ENCODE measurements around the gene LATS2. TPM values are rescaled to one million over a fixed set of nuclear protein-coding genes. Genes with fewer than 3 reads are reported as not detected.
"Not testable (repeated sequence)": the region's sequence is repeated elsewhere in the genome, so short reads cannot be mapped to it uniquely, and the experiment has no call there.

The LATS2 gene
- polyA plus RNA-seq, 3 donors = 21.7 to 24.9 (median 22.9) TPM

GRCh38 chr13:20968745-20969144 lies 92.6 kb downstream of the LATS2 start:
- DNase-seq = no peak

- no peak for DNase-seq
Measured at GRCh38 chr13:20967340-20967739, 94.0 kb downstream of the LATS2 start.

DNA sequence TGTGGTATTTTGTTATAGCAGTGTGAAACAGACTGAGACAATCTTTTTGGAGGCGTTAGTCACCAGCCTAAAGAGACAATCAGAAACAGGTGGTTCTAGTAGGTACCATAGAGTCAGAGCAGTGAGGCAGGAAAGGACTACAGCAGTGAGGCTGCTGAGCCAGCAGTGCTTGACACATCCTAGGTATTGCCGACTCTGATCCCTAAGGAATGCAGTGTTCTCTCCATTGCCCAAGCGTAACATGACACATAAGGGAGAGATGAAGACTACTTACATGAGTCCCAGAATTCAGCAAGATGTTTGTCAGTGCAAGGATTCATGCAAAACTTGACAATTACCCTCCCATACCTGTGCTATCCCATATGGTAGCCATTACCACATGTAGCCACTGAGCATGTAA lies 96.5 kb downstream of the LATS2 start:
- DNase-seq = no peak

- DNase-seq = not testable (repeated sequence)
Measured at GRCh38 chr13:20961663-20962062, 99.7 kb downstream of the LATS2 start.

DNA sequence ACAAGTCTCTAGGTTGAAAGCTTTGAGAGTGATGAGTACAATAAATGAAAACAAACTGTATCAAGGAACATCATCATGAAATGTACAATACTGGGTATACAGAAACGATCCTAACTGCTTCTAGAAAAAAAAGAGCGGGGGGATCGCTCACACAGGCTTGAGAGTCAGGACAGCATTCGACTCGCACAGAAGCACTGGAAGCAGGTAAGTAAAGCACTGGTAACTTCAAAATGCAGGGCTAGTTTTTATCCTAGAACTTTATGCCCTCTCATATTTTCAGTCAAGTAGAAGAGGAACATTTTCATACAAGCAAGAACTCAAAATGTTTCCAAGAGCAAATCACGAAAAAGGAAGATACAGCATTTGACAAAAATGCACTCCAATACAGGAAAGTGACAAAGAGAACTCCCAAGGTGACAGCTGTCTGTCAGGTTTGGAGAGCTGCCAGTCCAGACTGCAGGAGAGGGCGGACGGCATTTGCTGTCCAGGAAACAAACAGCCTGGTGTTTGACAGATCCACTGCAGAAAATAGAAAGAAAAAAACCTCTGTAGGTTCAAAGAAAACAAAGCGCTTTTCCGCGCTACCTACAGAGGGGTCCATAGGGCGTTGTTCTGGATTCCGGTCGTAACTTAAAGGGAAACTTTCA lies 100.6 kb downstream of the LATS2 start:
- DNase-seq = no peak

- not testable (repeated sequence) for DNase-seq
Measured at GRCh38 chr13:20957049-20957620, 104.3 kb downstream of the LATS2 start.

- no peak for DNase-seq
Measured at GRCh38 chr13:20955496-20955895, 105.9 kb downstream of the LATS2 start.

- DNase-seq = no peak
Measured at GRCh38 chr13:20953245-20953931, 108.0 kb downstream of the LATS2 start.

DNA sequence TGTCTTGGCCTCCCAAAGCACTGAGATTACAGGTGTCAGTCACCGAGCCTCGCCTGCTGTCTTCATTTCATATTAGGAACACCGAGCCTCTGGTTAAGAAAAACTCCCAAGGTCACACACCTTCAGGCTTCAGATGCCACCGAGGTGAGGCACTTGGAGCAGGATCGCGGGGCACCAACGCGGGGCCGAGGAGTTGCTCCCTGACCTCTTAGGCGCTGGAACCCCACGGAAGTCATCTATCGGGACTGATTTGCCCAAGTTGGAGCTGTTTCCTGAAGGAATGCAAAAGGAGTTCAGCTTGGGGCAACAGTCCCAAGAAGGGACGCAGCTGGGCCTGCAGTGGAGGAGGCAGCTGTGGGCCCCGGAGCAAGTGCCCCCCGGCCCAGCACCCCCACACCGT lies 108.5 kb downstream of the LATS2 start:
- no peak for DNase-seq

- not testable (repeated sequence) for DNase-seq
Measured at GRCh38 chr13:20948001-20948400, 113.4 kb downstream of the LATS2 start.

DNA sequence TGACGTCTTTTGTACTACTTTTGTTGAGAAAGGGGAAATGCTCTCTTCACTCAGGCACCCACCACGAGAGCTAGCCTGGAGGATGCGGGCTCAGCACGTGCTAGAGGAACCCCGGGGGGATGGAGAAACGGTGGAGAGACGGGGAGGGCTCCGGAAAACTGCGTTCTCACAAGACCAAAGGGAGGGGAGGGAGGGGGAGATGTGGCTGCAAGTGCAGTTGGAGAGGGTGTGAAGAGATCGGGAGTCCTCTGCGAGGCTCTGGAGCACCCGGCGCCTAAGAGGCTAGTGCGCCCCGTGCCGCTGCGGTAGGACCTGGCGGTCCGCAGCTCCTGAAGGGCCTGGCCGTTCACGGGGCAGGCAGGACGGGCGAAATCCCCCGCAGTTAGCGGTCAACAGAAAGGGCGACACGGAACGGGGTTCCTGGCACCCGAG lies 115.4 kb downstream of the LATS2 start:
- DNase-seq = no peak

DNA sequence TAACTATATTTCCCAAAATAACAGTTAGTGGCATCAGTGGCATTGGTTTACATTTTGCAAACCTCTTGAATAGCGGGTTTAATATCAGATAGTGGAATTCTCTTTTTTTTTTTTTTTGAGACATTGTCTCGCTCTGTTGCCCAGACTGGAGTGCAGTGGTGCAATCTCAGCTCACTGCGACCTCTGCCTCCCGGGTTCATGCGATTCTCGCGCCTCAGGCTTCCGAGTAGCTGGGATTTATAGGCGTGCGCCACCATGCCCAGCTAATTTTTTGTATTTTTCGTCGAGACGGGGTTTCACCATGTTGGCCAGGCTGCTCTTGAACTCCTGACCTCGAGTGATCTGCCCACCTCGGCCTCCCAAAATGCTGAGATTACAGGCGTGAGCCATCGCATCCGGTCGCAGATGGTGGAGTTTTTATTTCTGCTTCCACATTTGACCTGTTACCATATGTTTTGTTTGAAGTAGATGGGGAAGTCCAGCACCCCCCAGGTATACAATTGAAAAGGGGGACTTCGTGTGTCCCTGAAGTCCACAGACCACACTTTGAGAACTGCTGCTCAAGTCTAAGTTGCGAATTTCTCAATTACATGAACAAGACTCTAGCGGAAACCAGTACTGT lies 118.3 kb downstream of the LATS2 start:
- no peak for DNase-seq

DNA sequence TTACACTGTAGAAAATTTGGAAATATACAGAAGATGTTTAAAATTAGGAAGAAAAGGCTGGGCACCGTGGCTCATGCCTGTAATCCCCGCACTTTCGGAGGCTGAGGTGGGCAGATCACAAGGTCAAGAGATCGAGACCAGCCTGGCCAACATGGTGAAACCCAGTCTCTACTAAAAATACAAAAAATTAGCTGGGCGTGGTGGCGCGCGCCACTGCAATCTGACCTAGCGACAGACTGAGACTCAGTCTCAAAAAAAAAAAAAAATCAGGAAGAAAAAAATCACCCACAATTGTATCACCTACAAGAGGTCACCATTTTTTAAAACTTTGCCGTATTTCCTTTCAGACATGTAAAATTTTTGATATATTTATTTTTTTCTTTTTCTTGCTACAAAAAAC lies 120.9 kb downstream of the LATS2 start:
- not testable (repeated sequence) for DNase-seq

DNA sequence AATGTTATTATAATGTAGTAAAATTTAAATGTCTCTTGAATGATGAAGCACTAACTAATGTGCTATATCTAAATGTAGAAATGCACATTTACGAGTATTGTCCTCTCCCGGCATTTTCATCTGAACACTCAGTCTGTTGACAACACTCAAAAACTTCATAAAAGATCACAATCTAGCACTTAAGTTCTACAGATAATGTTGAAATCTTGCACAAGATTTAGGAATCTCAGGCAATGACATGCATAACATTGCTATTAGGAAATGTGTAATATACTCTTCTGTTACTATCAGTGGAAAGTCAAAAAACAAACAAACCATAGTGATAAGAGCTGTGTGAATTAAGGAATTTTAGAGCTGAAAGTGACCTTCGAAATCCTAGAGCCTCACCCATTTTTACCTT lies 121.3 kb downstream of the LATS2 start:
- DNase-seq = no peak

GRCh38 chr13:20939662-20940061 lies 121.7 kb downstream of the LATS2 start:
- no peak for DNase-seq

- DNase-seq = no peak
Measured at GRCh38 chr13:20938302-20938701, 123.1 kb downstream of the LATS2 start.

GRCh38 chr13:20927596-20928257 lies 133.7 kb downstream of the LATS2 start:
- no peak for DNase-seq

DNA sequence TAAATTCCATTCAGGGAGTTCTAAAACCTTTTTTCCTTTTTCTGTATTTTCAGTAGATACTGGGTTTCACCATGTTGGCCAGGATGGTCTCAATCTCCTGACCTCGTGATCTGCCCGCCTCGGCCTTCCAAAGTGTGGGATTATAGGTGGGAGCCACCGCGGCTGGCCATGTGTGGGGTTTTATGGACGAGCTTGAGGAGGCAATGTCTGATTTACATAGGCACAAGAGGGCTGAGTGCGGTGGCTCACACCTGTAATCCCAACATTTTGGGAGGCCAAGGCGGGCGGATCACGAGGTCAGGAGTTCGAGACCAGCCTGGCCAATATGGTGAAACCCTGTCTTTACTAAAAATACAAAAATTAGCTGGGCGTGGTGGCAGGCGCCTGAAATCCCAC lies 136.0 kb downstream of the LATS2 start:
- DNase-seq = not testable (repeated sequence)

DNA sequence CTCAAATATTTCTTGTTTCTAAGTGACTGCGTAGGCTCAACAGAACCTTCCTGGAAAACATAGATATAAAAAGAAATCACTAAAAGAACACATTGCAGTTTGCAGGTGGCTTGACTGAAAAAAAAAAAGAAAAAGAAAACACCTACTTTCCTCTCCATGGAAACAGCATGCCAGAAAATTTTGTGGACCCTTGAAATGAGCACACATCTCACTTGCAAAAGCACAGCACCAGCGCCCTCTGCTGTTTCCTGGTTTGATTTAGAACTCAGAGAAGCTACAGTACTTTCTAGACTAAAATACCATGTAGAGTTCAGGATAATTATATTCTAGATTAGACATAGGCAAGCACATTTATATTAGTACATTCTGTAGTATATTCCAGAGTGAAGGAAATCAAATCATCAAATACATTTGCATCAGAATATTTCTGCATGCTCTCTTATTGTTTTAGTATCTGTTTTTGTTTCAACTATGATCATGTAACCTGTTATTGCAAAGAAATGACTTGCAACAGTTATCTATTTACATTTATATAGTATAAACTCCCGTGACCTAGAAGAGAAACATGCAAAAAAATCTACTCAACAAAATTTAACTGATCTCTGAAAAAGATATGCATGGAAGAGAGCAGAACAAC lies 136.5 kb downstream of the LATS2 start:
- DNase-seq = peak; percentile 91

DNA sequence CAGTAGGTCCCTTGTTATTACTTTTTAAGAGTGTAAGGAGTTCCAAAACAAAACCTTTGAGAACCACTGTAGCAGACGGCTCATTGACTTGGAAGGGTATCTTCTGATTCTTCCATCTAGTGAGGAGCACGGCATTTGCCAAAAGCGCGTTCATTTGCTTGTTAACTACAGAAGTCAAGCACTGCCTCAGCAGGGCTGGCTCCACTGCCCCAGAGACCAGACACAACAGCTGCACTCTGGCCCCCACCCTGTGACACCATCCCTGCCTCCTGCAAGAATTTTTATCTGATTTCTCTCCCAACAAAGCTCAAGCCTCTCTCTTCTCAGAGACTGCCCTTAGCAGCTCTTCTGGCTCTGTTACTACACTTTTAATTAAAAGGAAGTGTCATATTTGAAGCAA lies 138.1 kb downstream of the LATS2 start:
- DNase-seq = no peak

Measured in renal pelvis (tissue), 4 donors.